Progenitor cell of endocrine pancreas (in vitro differentiated cells): ENCODE data around the gene ATP2C1. TPM values are rescaled to one million over a fixed set of nuclear protein-coding genes. Genes with fewer than 3 reads are reported as not detected.
A peak's percentile ranks its signal among the peaks of the same experiment; 100 is the strongest.

Experiments
- DNase-seq: peaks from one replicate; pipeline ENCODE4 v3.0.0; 2021; ENCODE audit warnings: low spot score; ENCODE audit not compliant: unreplicated experiment
- H3K27ac Mint-ChIP-seq: 2 replicates; pipeline ENCODE4 v1.8.0; 2021; ENCODE audit warnings: mild to moderate bottlenecking, moderate library complexity, mixed read lengths
- H3K27me3 Mint-ChIP-seq: 2 replicates; pipeline ENCODE4 v1.8.0; 2021; ENCODE audit warnings: mixed read lengths
- H3K36me3 Mint-ChIP-seq: 2 replicates; pipeline ENCODE4 v1.8.0; 2022; ENCODE audit warnings: mixed read lengths; ENCODE audit not compliant: insufficient read depth
- H3K4me1 Mint-ChIP-seq: 2 replicates; pipeline ENCODE4 v1.8.0; 2021; ENCODE audit warnings: low read depth, mixed read lengths
- H3K4me3 Mint-ChIP-seq: 2 replicates; pipeline ENCODE4 v1.8.0; 2021; ENCODE audit warnings: low read depth, mild to moderate bottlenecking, moderate library complexity, mixed read lengths
- H3K9me3 Mint-ChIP-seq: 2 replicates; pipeline ENCODE4 v1.8.0; 2021; ENCODE audit warnings: low read depth, mixed read lengths
- CTCF ChIP-seq: fragments of 200-600 bp; sonication (generic); IDR thresholded peaks from one replicate; pipeline ENCODE4 v1.5.0; 2021; ENCODE audit warnings: antibody characterized with exemption, mild to moderate bottlenecking; ENCODE audit not compliant: unreplicated experiment
- long read RNA-seq: library from polyadenylated mRNA; unstranded; transcript quantifications from one replicate; pipeline ENCODE4 v2.0.0, GENCODE V29; 2020
- total RNA-seq: library from RNA; stranded (reverse); gene quantifications from 2 replicates; pipeline ENCODE4 v1.2.1, GENCODE V29; 2021

Gene ATP2C1, protein sequence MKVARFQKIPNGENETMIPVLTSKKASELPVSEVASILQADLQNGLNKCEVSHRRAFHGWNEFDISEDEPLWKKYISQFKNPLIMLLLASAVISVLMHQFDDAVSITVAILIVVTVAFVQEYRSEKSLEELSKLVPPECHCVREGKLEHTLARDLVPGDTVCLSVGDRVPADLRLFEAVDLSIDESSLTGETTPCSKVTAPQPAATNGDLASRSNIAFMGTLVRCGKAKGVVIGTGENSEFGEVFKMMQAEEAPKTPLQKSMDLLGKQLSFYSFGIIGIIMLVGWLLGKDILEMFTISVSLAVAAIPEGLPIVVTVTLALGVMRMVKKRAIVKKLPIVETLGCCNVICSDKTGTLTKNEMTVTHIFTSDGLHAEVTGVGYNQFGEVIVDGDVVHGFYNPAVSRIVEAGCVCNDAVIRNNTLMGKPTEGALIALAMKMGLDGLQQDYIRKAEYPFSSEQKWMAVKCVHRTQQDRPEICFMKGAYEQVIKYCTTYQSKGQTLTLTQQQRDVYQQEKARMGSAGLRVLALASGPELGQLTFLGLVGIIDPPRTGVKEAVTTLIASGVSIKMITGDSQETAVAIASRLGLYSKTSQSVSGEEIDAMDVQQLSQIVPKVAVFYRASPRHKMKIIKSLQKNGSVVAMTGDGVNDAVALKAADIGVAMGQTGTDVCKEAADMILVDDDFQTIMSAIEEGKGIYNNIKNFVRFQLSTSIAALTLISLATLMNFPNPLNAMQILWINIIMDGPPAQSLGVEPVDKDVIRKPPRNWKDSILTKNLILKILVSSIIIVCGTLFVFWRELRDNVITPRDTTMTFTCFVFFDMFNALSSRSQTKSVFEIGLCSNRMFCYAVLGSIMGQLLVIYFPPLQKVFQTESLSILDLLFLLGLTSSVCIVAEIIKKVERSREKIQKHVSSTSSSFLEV
- total RNA-seq = 82.7 and 83.5 TPM in 2 replicates
- long read RNA-seq, full-length matches to known transcripts = 69 of 117 reads
- long read RNA-seq, partial matches to known transcripts = 30 of 117 reads
- long read RNA-seq, other reads (novel, unspliced or antisense) = 18 of 117 reads

- Mint-ChIP-seq H3K4me3 (peak within 1 kb of the TSS; percentile 97), H3K27me3 (no peaks in the 10 kb centered on the region), H3K9me3 (no peaks in the 10 kb centered on the region), H3K36me3 (no peaks in the 10 kb centered on the region), H3K4me1 (peaks cover 25% of the 10 kb centered on the region), H3K27ac (peak within 1 kb of the TSS; percentile 99)
- no peak for TF ChIP-seq CTCF
- peak; percentile 90 for DNase-seq
Observed at GRCh38 chr3:130893376-130894129, at the start of gene ATP2C1. TSS of gene ATP2C1 (plus strand) at chr3:130894084. CDS start at chr3:130894770, 686 bp downstream.

DNA sequence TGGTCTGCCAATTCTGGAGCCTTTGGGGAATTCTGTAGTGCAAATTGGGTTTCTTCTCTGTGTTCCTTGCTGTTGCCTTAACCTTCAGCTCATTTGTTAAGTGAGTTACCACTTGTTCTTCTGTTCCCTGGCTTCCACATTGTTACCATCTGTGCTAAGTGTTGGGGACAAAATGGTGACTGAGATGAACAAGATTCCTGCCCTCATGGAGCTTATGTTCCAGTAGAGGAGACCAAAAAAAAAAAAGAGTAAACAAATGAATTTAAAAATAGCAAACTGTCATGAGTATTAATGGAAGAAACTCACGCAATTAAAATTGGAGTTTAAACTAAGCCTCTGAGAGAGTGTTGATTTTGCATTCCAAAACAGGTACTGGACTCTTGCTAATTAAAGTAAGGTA, 49.4 kb upstream of the ATP2C1 start:
- no peaks in the 10 kb centered on the region for H3K9me3 Mint-ChIP-seq
- H3K27ac Mint-ChIP-seq = no peak overlapping the region
- no peak for TF ChIP-seq CTCF
- H3K36me3 Mint-ChIP-seq = no peaks in the 10 kb centered on the region
- H3K27me3 Mint-ChIP-seq = peaks cover 5% of the 10 kb centered on the region
- peaks cover 4% of the 10 kb centered on the region for H3K4me1 Mint-ChIP-seq
- H3K4me3 Mint-ChIP-seq = no peak overlapping the region
- DNase-seq = no peak

GRCh38 chr3:130846181-130846580, 47.7 kb upstream of the ATP2C1 start:
- DNase-seq = no peak
- no peak for TF ChIP-seq CTCF
- Mint-ChIP-seq H3K27ac (no peak overlapping the region), H3K4me3 (no peak overlapping the region), H3K36me3 (no peaks in the 10 kb centered on the region), H3K9me3 (no peaks in the 10 kb centered on the region), H3K4me1 (peaks cover 16% of the 10 kb centered on the region), H3K27me3 (peaks cover 5% of the 10 kb centered on the region)

- Mint-ChIP-seq H3K4me3 (no peak overlapping the region), H3K27me3 (peaks cover 5% of the 10 kb centered on the region), H3K27ac (peak overlapping the region; percentile 37), H3K4me1 (peaks cover 16% of the 10 kb centered on the region), H3K36me3 (no peaks in the 10 kb centered on the region), H3K9me3 (no peaks in the 10 kb centered on the region)
- DNase-seq = no peak
- no peak for TF ChIP-seq CTCF
Observed at GRCh38 chr3:130849091-130849552, 44.8 kb upstream of the ATP2C1 start.
